CD14-positive monocyte (primary cell): Measurements from ENCODE around the gene LRRC72. TPM values are rescaled to one million over a fixed set of nuclear protein-coding genes. Genes with fewer than 3 reads are reported as not detected.

ENCODE experiments used
- DNase-seq, 3 donors: peaks; one replicate each; pipeline ENCODE4 v3.0.0-alpha.2; 2011 to 2022
- H2AFZ ChIP-seq: 2 replicates; pipeline ENCODE4 v1.6.0; 2012; ENCODE audit warnings: mild to moderate bottlenecking, low read depth, low read length, inconsistent platforms; ENCODE audit not compliant: insufficient read depth, poor library complexity, severe bottlenecking
- H3K27ac ChIP-seq, 2 donors: 1 replicate in 1 of 2; 2 replicates in 1 of 2; pipeline ENCODE4 v1.5.1; 2012 to 2013; ENCODE audit warnings: low read length in 2 of 2, control low read depth in 1 of 2, inconsistent platforms in 1 of 2, low read depth in 1 of 2, mild to moderate bottlenecking in 1 of 2
- H3K27me3 ChIP-seq, 2 donors: one replicate each; pipeline versions ENCODE4 v1.6.0 to v1.6.1; 2011 to 2013; ENCODE audit warnings: low read length in 2 of 2; ENCODE audit not compliant: control insufficient read depth in 2 of 2, insufficient read depth in 2 of 2
- H3K36me3 ChIP-seq, 2 donors: replicated peaks in 1 of 2; 1 replicate in 1 of 2; 2 replicates in 1 of 2; pipeline versions ENCODE4 v1.5.1 to v1.6.1; 2012 to 2013; ENCODE audit warnings: low read length in 2 of 2, control low read depth in 1 of 2, inconsistent platforms in 1 of 2, mild to moderate bottlenecking in 1 of 2; ENCODE audit not compliant: insufficient read depth in 2 of 2, control insufficient read depth in 1 of 2
- H3K4me1 ChIP-seq, 2 donors: 1 replicate in 1 of 2; 2 replicates in 1 of 2; pipeline versions ENCODE4 v1.5.1 to v1.6.1; 2012 to 2013; ENCODE audit warnings: low read length in 2 of 2, control low read depth in 1 of 2, inconsistent platforms in 1 of 2, mild to moderate bottlenecking in 1 of 2, moderate library complexity in 1 of 2; ENCODE audit not compliant: insufficient read depth in 2 of 2, control insufficient read depth in 1 of 2
- H3K4me2 ChIP-seq: replicated peaks from 2 replicates; pipeline ENCODE3; 2012; ENCODE audit warnings: low read length, moderate library complexity, mild to moderate bottlenecking; ENCODE audit not compliant: poor library complexity, severe bottlenecking; ENCODE audit errors: extremely low read depth
- H3K4me3 ChIP-seq, 3 experiments: fragments of 200-600 bp in 1 of 3; sonication (generic) in 1 of 3; replicated peaks in 1 of 3; 1 replicate in 2 of 3; 2 replicates in 1 of 3; pipeline ENCODE4 v1.5.1; 2011 to 2013; ENCODE audit warnings: low read length in 3 of 3, mild to moderate bottlenecking in 3 of 3, control low read depth in 2 of 3, low read depth in 2 of 3, inconsistent platforms in 1 of 3, moderate library complexity in 1 of 3
- H3K79me2 ChIP-seq: 2 replicates; pipeline ENCODE4 v1.6.0; 2012; ENCODE audit warnings: mild to moderate bottlenecking, control low read depth, inconsistent platforms, low read length, moderate library complexity; ENCODE audit not compliant: insufficient read depth
- H3K9ac ChIP-seq: 2 replicates; pipeline ENCODE4 v1.6.0; 2017; ENCODE audit warnings: low read length, mild to moderate bottlenecking; ENCODE audit not compliant: insufficient read depth, poor library complexity, severe bottlenecking
- H3K9me3 ChIP-seq, 2 donors: replicated peaks in 1 of 2; 1 replicate in 1 of 2; 2 replicates in 1 of 2; pipeline versions ENCODE4 v1.5.1 to v1.6.1; 2012 to 2013; ENCODE audit warnings: low read length in 2 of 2, control low read depth in 1 of 2; ENCODE audit not compliant: control insufficient read depth in 1 of 2, insufficient read depth in 1 of 2
- H4K20me1 ChIP-seq: 2 replicates; pipeline ENCODE4 v1.6.0; 2012; ENCODE audit warnings: mild to moderate bottlenecking, low read length, control low read depth, moderate library complexity; ENCODE audit not compliant: insufficient read depth
- H3K27ac Mint-ChIP-seq, 7 donors: one replicate each; pipeline ENCODE4 v1.8.0; 2020; ENCODE audit warnings: mild to moderate bottlenecking in 7 of 7, mixed read lengths in 7 of 7, moderate library complexity in 6 of 7, inconsistent platforms in 2 of 7
- H3K27me3 Mint-ChIP-seq, 3 donors: one replicate each; pipeline ENCODE4 v1.8.0; 2021 to 2022; ENCODE audit warnings: low read depth in 3 of 3, mild to moderate bottlenecking in 3 of 3, mixed read lengths in 3 of 3, moderate library complexity in 3 of 3, inconsistent platforms in 1 of 3
- H3K36me3 Mint-ChIP-seq, 2 donors: one replicate each; pipeline ENCODE4 v1.8.0; 2020; ENCODE audit warnings: mixed read lengths in 2 of 2, inconsistent platforms in 1 of 2, mild to moderate bottlenecking in 1 of 2
- H3K4me1 Mint-ChIP-seq: one replicate; pipeline ENCODE4 v1.8.0; 2020; ENCODE audit warnings: mild to moderate bottlenecking, mixed read lengths
- H3K4me3 Mint-ChIP-seq, 2 donors: one replicate each; pipeline ENCODE4 v1.8.0; 2020; ENCODE audit warnings: mild to moderate bottlenecking in 2 of 2, mixed read lengths in 2 of 2, moderate library complexity in 1 of 2
- H3K9me3 Mint-ChIP-seq, 7 donors: one replicate each; pipeline ENCODE4 v1.8.0; 2020 to 2022; ENCODE audit warnings: mixed read lengths in 7 of 7, mild to moderate bottlenecking in 6 of 7, moderate library complexity in 6 of 7, inconsistent platforms in 2 of 7
- WGBS: methylation state at CpG from one replicate; pipeline ENCODE4 v1.1.5; 2013; ENCODE audit warnings: missing lambda C conversion rate; ENCODE audit not compliant: insufficient coverage; 5-methylcytosine and 5-hydroxymethylcytosine counted together
- intact Hi-C, 2 donors: fragments of 100-400 bp; cut with micrococcal nuclease; formaldehyde crosslinking; loops; one replicate each; pipeline versions ENCODE4 v1.15.0 to v1.15.1; 2023
- polyA plus RNA-seq, 3 donors: library from polyadenylated mRNA; depleted of rRNA in 1 of 3; unstranded in 2 of 3; stranded (reverse) in 1 of 3; fragments of 300-500 nt in 2 of 3; fragments of >200 nt in 1 of 3; fragmentation: Illumina TruSeq in 2 of 3; gene quantifications; 1 replicate in 2 of 3; 2 replicates in 1 of 3; pipeline ENCODE4 v1.2.3, GENCODE V29; 2012 to 2021
- TF ChIP-seq, protein P1 (sequence below): fragments of 200-600 bp; IDR thresholded peaks from one replicate; pipeline ENCODE4 v1.8.0; 2022; ENCODE audit warnings: antibody characterized with exemption, mild to moderate bottlenecking

The LRRC72 gene
- polyA plus RNA-seq, 3 donors = not detected

DNA sequence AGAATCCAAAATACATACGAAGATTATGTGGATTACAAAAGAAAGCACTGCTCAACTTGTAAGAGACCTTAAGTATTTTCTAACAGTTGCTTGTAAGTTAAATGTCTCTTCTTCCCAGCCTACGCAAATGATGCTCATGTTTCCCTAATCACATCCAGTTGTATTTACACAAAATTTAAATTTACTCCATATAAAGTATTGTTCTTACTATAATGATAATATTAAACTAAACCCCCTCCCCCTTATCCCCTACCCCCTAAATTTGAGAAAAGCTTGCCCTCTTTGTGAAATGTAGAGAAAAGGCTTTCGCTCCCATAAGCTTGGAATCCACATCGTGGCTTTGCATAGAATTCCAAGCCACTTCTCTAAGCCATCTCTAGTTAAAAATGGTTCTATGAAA is 89.5 kb downstream of the LRRC72 start:
- TF ChIP-seq, protein P1, sequence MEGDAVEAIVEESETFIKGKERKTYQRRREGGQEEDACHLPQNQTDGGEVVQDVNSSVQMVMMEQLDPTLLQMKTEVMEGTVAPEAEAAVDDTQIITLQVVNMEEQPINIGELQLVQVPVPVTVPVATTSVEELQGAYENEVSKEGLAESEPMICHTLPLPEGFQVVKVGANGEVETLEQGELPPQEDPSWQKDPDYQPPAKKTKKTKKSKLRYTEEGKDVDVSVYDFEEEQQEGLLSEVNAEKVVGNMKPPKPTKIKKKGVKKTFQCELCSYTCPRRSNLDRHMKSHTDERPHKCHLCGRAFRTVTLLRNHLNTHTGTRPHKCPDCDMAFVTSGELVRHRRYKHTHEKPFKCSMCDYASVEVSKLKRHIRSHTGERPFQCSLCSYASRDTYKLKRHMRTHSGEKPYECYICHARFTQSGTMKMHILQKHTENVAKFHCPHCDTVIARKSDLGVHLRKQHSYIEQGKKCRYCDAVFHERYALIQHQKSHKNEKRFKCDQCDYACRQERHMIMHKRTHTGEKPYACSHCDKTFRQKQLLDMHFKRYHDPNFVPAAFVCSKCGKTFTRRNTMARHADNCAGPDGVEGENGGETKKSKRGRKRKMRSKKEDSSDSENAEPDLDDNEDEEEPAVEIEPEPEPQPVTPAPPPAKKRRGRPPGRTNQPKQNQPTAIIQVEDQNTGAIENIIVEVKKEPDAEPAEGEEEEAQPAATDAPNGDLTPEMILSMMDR = no peak
- Histone ChIP-seq H3K36me3 (peaks cover 20 to 54% of the 10 kb centered on the region in 2 donors), H3K4me3 (no peak overlapping the region), H3K27ac (no peak overlapping the region), H3K4me1 (no peaks in the 10 kb centered on the region), H2AFZ (no peak overlapping the region), H3K27me3 (no peaks in the 10 kb centered on the region), H4K20me1 (no peaks in the 10 kb centered on the region), H3K79me2 (no peaks in the 10 kb centered on the region), H3K4me2 (no peak overlapping the region), H3K9ac (no peak overlapping the region), H3K9me3 (no peaks in the 10 kb centered on the region)
- no peak for DNase-seq
- no peaks in the 10 kb centered on the region for H3K4me1 Mint-ChIP-seq
- H3K9me3 Mint-ChIP-seq = no peaks in the 10 kb centered on the region
- H3K27me3 Mint-ChIP-seq = no peaks in the 10 kb centered on the region
- WGBS = no CpG with 5 or more reads among the region's 4 CpGs
- no peak overlapping the region for H3K27ac Mint-ChIP-seq
- intact Hi-C loops = no loop called here
- H3K36me3 Mint-ChIP-seq = peaks cover 38 to 62% of the 10 kb centered on the region in 2 donors
- no peak overlapping the region for H3K4me3 Mint-ChIP-seq

DNA sequence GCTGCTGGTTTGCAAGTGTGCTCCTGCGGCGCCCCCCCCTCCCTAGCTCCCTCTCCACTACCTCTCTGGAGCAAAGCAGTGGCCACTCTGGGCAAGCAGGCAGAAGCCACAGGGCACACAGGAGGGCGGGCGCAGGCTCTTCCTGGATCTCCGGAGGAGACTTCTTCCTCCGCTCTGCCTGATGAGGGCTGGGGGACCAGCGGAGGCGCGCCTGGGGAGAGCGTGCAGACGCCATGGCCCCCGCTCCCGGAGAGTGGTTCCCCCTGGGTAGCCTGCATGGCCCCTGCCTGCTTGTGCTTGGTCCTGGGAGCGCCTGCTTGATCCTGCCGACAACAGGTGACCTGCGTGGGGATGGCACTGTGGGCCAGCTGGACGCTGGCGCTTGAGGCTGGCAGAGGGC is 89.9 kb downstream of the LRRC72 start:
- intact Hi-C loops = no loop called here
- H3K9me3 ChIP-seq = no peaks in the 10 kb centered on the region
- no peak overlapping the region for H2AFZ ChIP-seq
- peaks cover 20 to 58% of the 10 kb centered on the region in 2 donors for H3K36me3 ChIP-seq
- Mint-ChIP-seq H3K9me3 (no peaks in the 10 kb centered on the region), H3K36me3 (peaks cover 41 to 64% of the 10 kb centered on the region in 2 donors), H3K4me3 (no peak overlapping the region), H3K27me3 (no peaks in the 10 kb centered on the region), H3K4me1 (no peaks in the 10 kb centered on the region), H3K27ac (no peak overlapping the region)
- no peak overlapping the region for H3K4me3 ChIP-seq
- DNase-seq = no peak
- H3K27me3 ChIP-seq = no peaks in the 10 kb centered on the region
- WGBS = 93% methylated on average over 18 of the region's 18 CpGs
- H3K79me2 ChIP-seq = no peaks in the 10 kb centered on the region
- H3K4me2 ChIP-seq = no peak overlapping the region
- H3K4me1 ChIP-seq = no peaks in the 10 kb centered on the region
- TF ChIP-seq, protein P1 = no peak
- no peak overlapping the region for H3K27ac ChIP-seq
- no peak overlapping the region for H3K9ac ChIP-seq
- no peaks in the 10 kb centered on the region for H4K20me1 ChIP-seq
